ENCODE data around the gene GHRL.

The GHRL gene

GRCh38 chr3:10292505-10293419, at the start of gene GHRL:
Gene GHRL (minus strand): TSS chr3:10292947. CDS start chr3:10290180, 2,767 bp downstream.
- in situ Hi-C loops (cut with HindIII; ENCODE audit: low sequenced_read_pairs), result no loop called here

GRCh38 chr3:10341901-10342398, 49.2 kb upstream of the GHRL start:
- in situ Hi-C loops (cut with HindIII; ENCODE audit: low sequenced_read_pairs), result no loop called here
- no peak for TF ChIP-seq CTCF (IDR thresholded peaks at IDR 0.05; ENCODE audit: low read depth, low read length)

More at GRCh38 chr3:10292505-10293419, at the start of gene GHRL:
- no peak for TF ChIP-seq CTCF (IDR thresholded peaks at IDR 0.05; ENCODE audit: low read depth, low read length)
- no peak for DNase-seq (ENCODE audit: low read depth, low spot score)
- no peak within 1 kb of the TSS for H3K4me3 ChIP-seq (ENCODE audit: low read depth, low read length)

GRCh38 chr3:10340476-10340875, 47.7 kb upstream of the GHRL start:
- in situ Hi-C loops (cut with HindIII; ENCODE audit: low sequenced_read_pairs), result no loop called here
- no peak overlapping the region for H3K4me3 ChIP-seq (ENCODE audit: low read depth, low read length)
- DNase-seq (ENCODE audit: low read depth, low spot score), result no peak
- TF ChIP-seq CTCF (IDR thresholded peaks at IDR 0.05; ENCODE audit: low read depth, low read length), result no peak

More at GRCh38 chr3:10341901-10342398, 49.2 kb upstream of the GHRL start:
- H3K4me3 ChIP-seq (ENCODE audit: low read depth, low read length), result no peak overlapping the region
- DNase-seq (ENCODE audit: low read depth, low spot score), result no peak

DNA sequence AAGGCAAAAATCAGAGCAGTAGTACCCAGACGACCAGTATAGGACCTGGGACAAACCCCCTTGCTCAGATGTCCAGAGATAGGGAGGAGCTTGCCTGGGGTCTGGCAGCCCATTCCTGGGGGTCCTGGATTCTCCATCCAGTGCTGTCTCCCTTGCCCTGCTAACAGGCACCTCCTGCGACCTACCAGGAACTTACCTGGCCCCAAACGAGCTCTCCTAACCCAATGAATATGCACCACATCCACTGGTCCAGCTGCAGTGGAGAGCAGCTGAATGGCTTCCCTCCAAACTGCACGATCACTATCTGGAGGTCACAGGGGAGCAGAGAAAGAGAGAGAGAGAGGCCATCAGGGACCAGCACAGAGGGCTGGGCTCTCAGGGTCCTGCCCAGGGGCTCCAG, 47.3 kb upstream of the GHRL start:
- no peak for DNase-seq (ENCODE audit: low read depth, low spot score)
- no peak overlapping the region for H3K4me3 ChIP-seq (ENCODE audit: low read depth, low read length)
- no peak for TF ChIP-seq CTCF (IDR thresholded peaks at IDR 0.05; ENCODE audit: low read depth, low read length)
- in situ Hi-C loops (cut with HindIII; ENCODE audit: low sequenced_read_pairs), result no loop called here

GRCh38 chr3:10339376-10339955, 46.7 kb upstream of the GHRL start:
- no peak overlapping the region for H3K4me3 ChIP-seq (ENCODE audit: low read depth, low read length)
- TF ChIP-seq CTCF (IDR thresholded peaks at IDR 0.05; ENCODE audit: low read depth, low read length), result no peak
- no peak for DNase-seq (ENCODE audit: low read depth, low spot score)
- in situ Hi-C loops (cut with HindIII; ENCODE audit: low sequenced_read_pairs), result no loop called here

DNA sequence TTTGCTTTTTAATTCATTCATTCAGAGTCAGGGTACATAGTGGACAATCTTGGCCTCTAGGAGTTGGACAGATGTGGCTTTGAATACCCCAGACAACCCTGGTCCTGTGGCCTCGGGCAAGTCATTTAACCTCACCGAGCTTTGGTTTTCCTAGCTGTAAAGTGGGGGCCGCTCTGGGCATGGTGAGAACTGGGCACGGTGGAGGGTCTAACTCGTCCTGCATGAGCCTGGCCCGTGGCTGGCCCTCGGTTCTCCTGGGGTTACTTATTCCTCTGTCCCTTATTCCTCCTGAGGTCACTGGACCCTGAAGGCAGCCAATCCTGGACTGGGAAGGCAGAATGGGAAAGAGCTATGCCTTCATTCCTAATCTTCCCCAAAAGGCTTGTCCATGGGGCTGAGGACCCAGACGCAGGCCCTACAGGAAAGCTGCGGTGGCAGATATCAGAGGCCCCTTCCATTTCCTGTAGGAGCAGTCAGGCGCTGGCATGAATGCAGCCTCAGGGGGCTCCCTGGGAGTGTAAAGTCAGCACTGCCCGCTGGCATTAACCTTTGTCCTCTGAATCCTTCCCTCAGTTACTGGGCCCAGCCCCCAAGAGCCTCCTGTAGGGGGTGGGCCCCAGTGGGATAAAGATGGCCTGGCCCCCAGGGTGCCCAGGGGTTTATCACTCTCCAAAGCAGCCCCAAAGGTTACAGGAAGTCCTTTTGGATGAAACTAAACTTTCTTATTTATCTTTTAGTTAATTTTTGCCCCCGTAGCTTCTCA, 46.0 kb upstream of the GHRL start:
- no peak for DNase-seq (ENCODE audit: low read depth, low spot score)
- in situ Hi-C loops (cut with HindIII; ENCODE audit: low sequenced_read_pairs), result no loop called here
- H3K4me3 ChIP-seq (ENCODE audit: low read depth, low read length), result no peak overlapping the region
- no peak for TF ChIP-seq CTCF (IDR thresholded peaks at IDR 0.05; ENCODE audit: low read depth, low read length)

Measured in astrocyte of the spinal cord (primary cell).